GM10266 (cell line): ENCODE data around the gene SIAH1.

ENCODE experiments used
- DNase-seq: peaks from one replicate; pipeline ENCODE4 v3.0.0; 2012; ENCODE audit errors: extremely low spot score
- CTCF ChIP-seq: IDR thresholded peaks from 2 replicates; pipeline ENCODE4 v1.5.1; 2012; ENCODE audit warnings: mild to moderate bottlenecking, low read depth; ENCODE audit not compliant: control insufficient read depth, insufficient read depth; ENCODE audit errors: missing control alignments

The SIAH1 gene

DNA sequence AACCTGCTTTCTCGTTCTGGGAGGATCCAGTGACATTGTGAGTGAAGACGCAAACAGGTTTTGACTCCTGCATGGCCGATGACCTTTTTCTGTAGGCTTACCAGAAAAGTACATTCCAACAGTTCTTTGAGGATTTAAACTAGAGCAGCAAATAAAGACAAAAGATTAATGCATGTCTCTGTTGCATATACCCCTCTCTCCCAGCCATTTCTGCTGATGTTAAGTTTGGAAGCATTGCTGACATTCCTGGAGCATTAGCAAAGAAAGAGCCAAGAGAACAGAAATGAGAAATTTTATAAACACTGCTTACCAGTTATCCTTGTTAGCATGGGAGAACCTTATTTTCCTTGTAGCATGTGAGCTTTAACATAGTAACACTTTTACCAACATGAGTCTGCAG is 49.3 kb downstream of the SIAH1 start:
- no peak for TF ChIP-seq CTCF

GRCh38 chr16:48334325-48334724 is 50.9 kb downstream of the SIAH1 start:
- TF ChIP-seq CTCF: no peak
- DNase-seq: no peak

More for the DNA sequence above, 49.3 kb downstream of the SIAH1 start:
- no peak for DNase-seq

DNA sequence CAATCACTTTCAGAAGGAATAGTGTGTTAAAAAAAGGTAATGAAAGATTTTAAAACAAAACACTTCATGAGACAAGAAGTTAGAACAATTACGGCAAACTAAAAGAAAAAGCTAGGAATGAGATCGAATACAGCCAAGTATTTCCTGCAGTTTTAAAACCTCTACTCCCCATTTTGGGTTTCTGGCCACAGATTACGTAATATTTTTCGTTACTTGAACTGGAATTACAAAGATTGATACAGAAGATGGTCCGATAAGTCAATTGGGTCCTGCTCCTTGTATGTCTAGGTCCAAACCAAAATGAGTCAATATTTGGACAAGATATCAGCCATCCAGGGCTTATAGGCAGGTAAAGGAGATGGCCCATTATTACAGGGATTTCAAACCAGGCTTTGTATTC is 52.2 kb downstream of the SIAH1 start:
- no peak for TF ChIP-seq CTCF

DNA sequence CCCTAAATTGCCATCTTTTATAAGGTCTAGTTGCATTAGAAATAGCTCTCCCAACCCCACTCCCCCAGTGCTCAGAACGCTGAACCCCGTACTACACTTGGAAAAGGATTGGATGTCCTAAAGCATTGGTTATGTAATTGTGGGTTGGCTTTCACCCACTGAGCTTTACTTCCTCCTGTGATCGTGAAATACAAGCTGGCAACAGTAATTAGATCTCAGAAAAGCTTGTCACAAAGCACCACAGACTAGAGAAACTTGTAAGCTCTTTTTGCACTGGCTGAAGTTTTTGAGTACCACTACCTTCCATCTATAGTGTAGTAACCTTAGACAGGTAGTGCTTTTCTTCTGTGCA is 54.4 kb downstream of the SIAH1 start:
- TF ChIP-seq CTCF: no peak
- no peak for DNase-seq

More for the DNA sequence above, 52.2 kb downstream of the SIAH1 start:
- no peak for DNase-seq

- no peak for TF ChIP-seq CTCF
- DNase-seq: no peak
Measured at GRCh38 chr16:48330189-48330840, 54.9 kb downstream of the SIAH1 start.

DNA sequence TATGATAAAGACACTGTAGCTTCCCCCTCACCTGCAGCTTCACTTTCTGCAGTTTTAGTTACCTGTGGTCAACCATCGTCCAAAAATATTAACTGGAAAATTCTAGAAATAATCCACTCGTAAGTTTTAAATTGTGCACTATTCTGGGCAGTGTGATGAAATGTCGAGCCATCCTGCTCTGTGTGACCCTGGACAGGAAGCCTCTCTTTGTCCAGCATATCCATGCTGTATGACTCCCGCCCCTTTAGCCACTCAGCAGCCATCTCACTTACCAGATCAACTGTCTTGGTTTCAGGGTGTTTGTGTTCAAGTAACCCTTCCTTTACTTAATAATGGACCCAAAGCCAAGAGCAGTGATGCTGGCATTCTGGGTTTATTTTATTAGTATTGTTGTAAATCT is 56.1 kb downstream of the SIAH1 start:
- no peak for TF ChIP-seq CTCF
- no peak for DNase-seq

GRCh38 chr16:48326915-48327314 is 58.3 kb downstream of the SIAH1 start:
- DNase-seq: no peak
- TF ChIP-seq CTCF: no peak
